Motor neuron (in vitro differentiated cells): ENCODE data around the gene GRIK2. TPM values are rescaled to one million over a fixed set of nuclear protein-coding genes. Genes with fewer than 3 reads are reported as not detected.

ENCODE experiments used
- ATAC-seq, 8 experiments: fragments of 200-7000 bp; cut with Tn5 transposase; replicated peaks in 6 of 8; 2 replicates each; pipeline ENCODE4 v1.8.0; 2021; ENCODE audit warnings: mild to moderate bottlenecking in 8 of 8, moderate library complexity in 8 of 8
- H3K27ac ChIP-seq, 2 donors: fragments of 250-450 bp; sonication (Bioruptor Pico); 2 replicates each; pipeline ENCODE4 v1.9.0; 2021; ENCODE audit warnings: antibody characterized with exemption in 2 of 2, mild to moderate bottlenecking in 2 of 2, moderate library complexity in 1 of 2
- H3K4me1 ChIP-seq, 2 donors: fragments of 250-450 bp; sonication (Bioruptor Pico); replicated peaks in 1 of 2; 2 replicates each; pipeline ENCODE4 v1.6.1; 2021; ENCODE audit warnings: antibody characterized with exemption in 2 of 2, mild to moderate bottlenecking in 2 of 2, moderate library complexity in 1 of 2
- H3K4me3 ChIP-seq, 5 donors: fragments of 250-450 bp; sonication (Bioruptor Pico); 2 replicates each; pipeline ENCODE4 v1.9.0; 2021; ENCODE audit warnings: antibody characterized with exemption in 5 of 5, mild to moderate bottlenecking in 5 of 5, moderate library complexity in 4 of 5
- WGBS, 10 experiments: fragments of 450-650 bp; shearing (Covaris generic); methylation state at CpG; one replicate each; pipeline ENCODE4 v1.0.0; 2022; 5-methylcytosine and 5-hydroxymethylcytosine counted together
- in situ Hi-C, 9 experiments: fragments of 400-800 bp; cut with MboI; loops; one replicate each; pipeline ENCODE4 v1.15.0; 2021; ENCODE audit warnings: low sequenced_read_pairs in 9 of 9, low pct_unique_long_range_greater_than_20kb in 2 of 9; ENCODE audit not compliant: unreplicated experiment in 9 of 9
- total RNA-seq, 8 experiments: library from RNA; unstranded; fragments of 300-600 nt; gene quantifications; 2 replicates each; pipeline versions ENCODE4 v1.2.3 to v1.2.4, GENCODE V29; 2022

GRIK2 gene
- total RNA-seq, 8 experiments from 2014 or later = 1.9 to 27.1 (median 10.6) TPM

GRCh38 chr6:101645770-101646169 is 252.3 kb downstream of the GRIK2 start:
- 75 to 100% (median 100%) methylated on average over 1 to 2 of the region's 2 CpGs; no CpG with 5 or more reads in 1 of the 10 experiments for WGBS, 10 experiments
- Histone ChIP-seq H3K27ac (no peak overlapping the region), H3K4me1 (no peaks in the 10 kb centered on the region), H3K4me3 (no peak overlapping the region)
- in situ Hi-C loops = no loop called here
- no peak for ATAC-seq

- peak in 1 of 8 experiments; percentile 23 for ATAC-seq
- H3K4me1 ChIP-seq = no peaks in the 10 kb centered on the region
- no peak overlapping the region for H3K27ac ChIP-seq
- H3K4me3 ChIP-seq = no peak overlapping the region
- in situ Hi-C loops = no loop called here
- WGBS, 10 experiments = 14 to 92% (median 44%) methylated on average over 2 to 3 of the region's 3 CpGs
These were observed 257.0 kb downstream of the GRIK2 start for GRCh38 chr6:101650402-101651100.

DNA sequence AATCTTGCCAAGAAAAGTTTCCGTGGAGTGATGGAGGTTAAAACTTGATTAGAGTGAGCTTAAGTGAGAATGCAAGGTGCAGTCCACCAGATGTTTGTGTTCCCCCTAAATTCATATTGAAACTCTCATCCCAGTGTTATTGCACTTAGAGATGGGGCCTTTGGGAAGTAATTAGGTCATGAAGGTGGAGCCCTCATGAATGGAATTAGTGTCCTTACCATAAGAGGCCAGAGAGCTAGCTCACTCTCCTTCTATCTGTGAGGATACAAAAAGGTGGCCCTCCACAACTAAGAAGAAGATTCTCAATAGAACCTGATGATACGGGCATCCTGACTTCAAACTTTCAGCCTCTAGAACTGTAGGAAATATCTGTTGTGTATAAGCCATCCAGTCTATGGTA is 258.6 kb downstream of the GRIK2 start:
- Histone ChIP-seq H3K4me1 (no peaks in the 10 kb centered on the region), H3K4me3 (no peak overlapping the region), H3K27ac (no peak overlapping the region)
- in situ Hi-C loops = no loop called here
- ATAC-seq = peak in 2 of 8 experiments; percentile 53 to 58
- WGBS, 10 experiments = 23 to 100% (median 85%) methylated on average over 1 to 2 of the region's 2 CpGs; no CpG with 5 or more reads in 2 of the 10 experiments

- no peaks in the 10 kb centered on the region for H3K4me1 ChIP-seq
- H3K4me3 ChIP-seq = no peak overlapping the region
- in situ Hi-C loops = no loop called here
- peak in 2 of 8 experiments; percentile 63 to 81 for ATAC-seq
- H3K27ac ChIP-seq = no peak overlapping the region
These were observed 261.6 kb downstream of the GRIK2 start for GRCh38 chr6:101655109-101655508.

DNA sequence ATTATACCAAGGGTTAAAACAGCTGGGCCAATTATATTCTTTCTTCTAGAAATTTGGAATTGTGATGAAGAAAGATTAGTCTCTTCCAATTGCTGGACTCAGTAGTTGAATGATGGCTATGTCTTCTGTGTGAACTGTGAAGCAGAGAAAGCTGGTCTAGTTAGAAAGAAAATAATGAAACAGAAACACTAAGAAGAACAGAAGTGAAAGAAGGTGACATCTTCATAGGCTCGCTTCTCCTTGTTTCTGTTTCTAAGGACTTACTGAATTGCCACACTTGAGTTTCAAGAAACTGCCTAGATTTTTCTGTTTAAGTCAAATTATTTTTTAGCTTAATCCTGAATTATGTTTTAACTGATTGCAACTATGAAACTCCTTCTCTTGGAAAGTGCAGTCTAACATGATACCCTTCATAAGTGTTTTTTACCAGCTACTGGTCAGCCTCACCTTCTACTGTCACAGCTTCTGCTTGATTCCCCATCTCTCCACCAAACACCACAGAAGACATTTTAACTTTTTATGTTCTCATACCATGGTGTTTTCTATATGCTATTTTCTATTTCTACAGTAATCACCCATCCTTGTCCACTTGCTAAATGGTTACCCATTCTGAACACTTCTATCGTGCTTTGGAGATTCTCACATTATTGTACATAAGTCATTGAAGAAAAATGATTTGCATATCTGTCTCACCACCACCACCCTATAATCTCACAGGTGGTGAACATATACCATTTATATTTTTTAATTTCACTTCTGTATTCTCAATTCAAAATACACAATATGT is 268.8 kb downstream of the GRIK2 start:
- in situ Hi-C loops = no loop called here
- Histone ChIP-seq H3K4me3 (no peak overlapping the region), H3K27ac (no peak overlapping the region), H3K4me1 (no peaks in the 10 kb centered on the region)
- ATAC-seq = no peak
- 43 to 100% (median 93%) methylated on average over 1 to 2 of the region's 2 CpGs for WGBS, 10 experiments

DNA sequence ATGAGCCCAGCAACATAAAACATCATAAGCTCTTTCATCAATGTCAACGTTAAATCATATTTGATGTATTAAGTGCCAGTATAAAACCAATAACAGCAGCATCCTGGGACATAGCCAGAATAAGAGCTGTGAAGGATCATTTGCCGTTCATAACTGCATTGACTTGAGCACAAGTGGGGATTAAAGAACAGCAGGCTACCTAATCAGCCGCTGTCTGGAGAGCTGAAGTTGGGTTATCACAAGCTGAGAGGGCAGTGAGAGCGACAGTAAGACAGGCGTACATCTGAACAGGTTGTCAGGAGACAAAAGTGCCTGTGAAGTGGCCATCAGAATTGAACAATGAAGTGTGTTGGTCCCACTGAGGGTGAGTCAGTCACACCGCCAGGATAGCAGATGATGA is 269.6 kb downstream of the GRIK2 start:
- no peak overlapping the region for H3K4me3 ChIP-seq
- in situ Hi-C loops = no loop called here
- peaks cover 0 to under 1% of the 10 kb centered on the region in 2 donors for H3K4me1 ChIP-seq
- ATAC-seq = no peak
- H3K27ac ChIP-seq = no peak overlapping the region
- 30 to 100% (median 57%) methylated on average over 1 to 6 of the region's 6 CpGs for WGBS, 10 experiments

DNA sequence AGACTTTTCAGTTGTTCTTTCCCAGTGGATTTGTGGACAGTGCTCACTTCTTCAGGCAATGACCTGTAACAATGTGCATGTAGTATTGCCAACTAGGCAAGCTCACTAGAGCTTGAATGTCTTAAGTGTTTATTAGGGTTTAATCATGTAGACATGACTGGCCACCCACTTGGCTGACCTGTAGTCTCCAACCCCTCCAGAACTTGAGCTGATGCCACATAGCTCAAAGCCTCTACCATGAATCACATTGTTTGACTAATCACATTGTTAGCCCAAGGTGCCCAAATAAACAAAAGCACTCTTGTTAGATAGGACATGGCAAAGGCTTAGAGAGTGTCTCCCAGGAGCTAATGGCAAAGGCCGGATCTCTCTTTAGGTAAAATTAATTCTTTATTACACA is 272.7 kb downstream of the GRIK2 start:
- in situ Hi-C loops = no loop called here
- 50 to 100% (median 83%) methylated on average over 1 of the region's 1 CpG; no CpG with 5 or more reads in 2 of the 10 experiments for WGBS, 10 experiments
- H3K4me3 ChIP-seq = no peak overlapping the region
- H3K4me1 ChIP-seq = peaks cover 3 to 10% of the 10 kb centered on the region in 2 donors
- peak in 2 of 8 experiments; percentile 33 to 88 for ATAC-seq
- no peak overlapping the region for H3K27ac ChIP-seq

GRCh38 chr6:101668496-101669030 is 275.1 kb downstream of the GRIK2 start:
- peak in 5 of 8 experiments; percentile 16 to 51 (median 31) for ATAC-seq
- peaks cover 3 to 10% of the 10 kb centered on the region in 2 donors for H3K4me1 ChIP-seq
- in situ Hi-C loops = no loop called here
- WGBS, 10 experiments = 8 to 80% (median 60%) methylated on average over 2 of the region's 2 CpGs; no CpG with 5 or more reads in 4 of the 10 experiments
- no peak overlapping the region for H3K27ac ChIP-seq
- H3K4me3 ChIP-seq = no peak overlapping the region

- H3K4me3 ChIP-seq = no peak overlapping the region
- in situ Hi-C loops = no loop called here
- 38 to 100% (median 99%) methylated on average over 1 to 2 of the region's 2 CpGs for WGBS, 10 experiments
- H3K4me1 ChIP-seq = no peaks in the 10 kb centered on the region
- H3K27ac ChIP-seq = no peak overlapping the region
- no peak for ATAC-seq
These were observed 282.7 kb downstream of the GRIK2 start for GRCh38 chr6:101676187-101676586.

GRCh38 chr6:101682937-101683336 is 289.4 kb downstream of the GRIK2 start:
- 79 to 100% (median 91%) methylated on average over 1 to 5 of the region's 5 CpGs for WGBS, 10 experiments
- Histone ChIP-seq H3K4me3 (no peak overlapping the region), H3K27ac (no peak overlapping the region), H3K4me1 (no peaks in the 10 kb centered on the region)
- in situ Hi-C loops = no loop called here
- ATAC-seq = no peak

DNA sequence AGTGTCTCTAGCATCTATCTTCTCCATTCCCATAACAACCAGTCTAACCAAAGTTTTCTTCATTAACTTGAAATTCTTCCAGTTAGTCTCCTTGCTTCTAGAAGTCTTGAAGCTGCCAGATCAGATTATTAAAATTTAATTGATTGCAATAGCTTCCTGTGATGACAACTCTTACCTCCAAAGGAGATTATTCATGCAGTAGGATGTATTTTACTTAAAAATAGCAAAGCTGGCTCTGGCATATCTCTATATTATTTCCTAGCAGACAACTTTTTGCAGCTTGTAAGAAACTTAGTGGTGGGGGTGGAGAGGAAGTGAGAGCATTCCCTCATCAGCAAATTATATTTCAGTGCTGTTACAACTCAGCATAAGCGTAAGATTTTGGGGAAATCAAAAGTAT is 290.4 kb downstream of the GRIK2 start:
- Histone ChIP-seq H3K4me3 (no peak overlapping the region), H3K27ac (no peak overlapping the region), H3K4me1 (no peaks in the 10 kb centered on the region)
- in situ Hi-C loops = no loop called here
- no peak for ATAC-seq
- 50 to 100% (median 88%) methylated on average over 1 of the region's 1 CpG; no CpG with 5 or more reads in 2 of the 10 experiments for WGBS, 10 experiments

- WGBS, 10 experiments = 40 to 93% (median 86%) methylated on average over 1 to 3 of the region's 3 CpGs
- H3K4me3 ChIP-seq = no peak overlapping the region
- H3K27ac ChIP-seq = no peak overlapping the region
- ATAC-seq = no peak
- no peaks in the 10 kb centered on the region for H3K4me1 ChIP-seq
- in situ Hi-C loops = no loop called here
These were observed 293.1 kb downstream of the GRIK2 start for GRCh38 chr6:101686653-101687052.

DNA sequence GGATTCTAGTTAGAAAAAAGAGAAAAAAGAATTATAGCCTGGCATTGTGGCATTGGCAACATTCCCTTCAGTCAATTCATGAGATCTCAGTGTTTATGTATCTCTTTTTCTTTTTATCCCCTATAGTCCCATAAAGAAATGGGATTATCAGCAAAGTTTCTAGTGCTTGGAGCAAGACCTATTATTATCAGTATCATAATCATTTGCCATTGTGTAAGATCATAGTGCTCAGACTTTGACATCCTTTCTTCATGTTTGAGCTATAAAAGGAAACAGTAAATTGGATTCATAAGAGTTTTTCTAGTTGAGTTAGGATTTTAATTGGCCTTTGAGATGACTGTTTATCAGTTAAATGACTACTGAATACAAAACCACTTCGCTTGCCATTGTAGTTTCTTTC is 295.6 kb downstream of the GRIK2 start:
- in situ Hi-C loops = no loop called here
- H3K27ac ChIP-seq = no peak overlapping the region
- no peaks in the 10 kb centered on the region for H3K4me1 ChIP-seq
- WGBS, 10 experiments = 80 to 100% (median 100%) methylated on average over 1 of the region's 1 CpG; no CpG with 5 or more reads in 3 of the 10 experiments
- no peak for ATAC-seq
- H3K4me3 ChIP-seq = no peak overlapping the region
